Panc1 (cell line): ENCODE measurements around the gene NOTCH2. TPM values are rescaled to one million over a fixed set of nuclear protein-coding genes. Genes with fewer than 3 reads are reported as not detected.

Source experiments
- ATAC-seq: fragments of 200-7000 bp; cut with Tn5 transposase; 2 replicates; pipeline ENCODE4 v1.9.1; 2020; ENCODE audit warnings: mild to moderate bottlenecking, moderate library complexity
- BruUV-seq: library from RNA; stranded (reverse); fragments of 400-500 nt; replicated peaks from 2 replicates; lab custom pipeline; 2021; lab: Mats Ljungman, UMichigan
- CTCF ChIA-PET: fragments of 300-600 bp; sonication (Branson Sonifier 250); formaldehyde crosslinking; loops from one replicate; lab custom pipeline; 2022; ENCODE audit warnings: antibody characterized with exemption; lab: Charles Lee
- POLR2A ChIA-PET: fragments of 300-600 bp; sonication (Branson Sonifier 250); formaldehyde crosslinking; loops from one replicate; lab custom pipeline; 2022; ENCODE audit warnings: antibody characterized with exemption; lab: Charles Lee
- DNase-seq: peaks from one replicate; pipeline ENCODE4 v3.0.0-alpha.2; 2010; ENCODE audit warnings: low read depth, low spot score
- H3K27ac ChIP-seq: 2 replicates; pipeline ENCODE4 v1.5.1; 2011; ENCODE audit warnings: mild to moderate bottlenecking, low read length, inconsistent platforms
- H3K27me3 ChIP-seq: fragments of 200-500 bp; sonication (Bioruptor generic); 2 replicates; pipeline ENCODE4 v1.6.0; 2014; ENCODE audit warnings: low read length, inconsistent platforms; ENCODE audit not compliant: control insufficient read depth, insufficient read depth
- H3K36me3 ChIP-seq: fragments of 200-500 bp; sonication (Bioruptor generic); 2 replicates; pipeline ENCODE4 v1.5.1; 2014; ENCODE audit warnings: inconsistent platforms, mild to moderate bottlenecking, low read length, moderate library complexity; ENCODE audit not compliant: control insufficient read depth, insufficient read depth
- H3K4me1 ChIP-seq: 2 replicates; pipeline ENCODE4 v1.5.1; 2011; ENCODE audit warnings: inconsistent platforms, mild to moderate bottlenecking, low read length, moderate library complexity; ENCODE audit not compliant: control insufficient read depth, insufficient read depth
- H3K4me3 ChIP-seq, 2 experiments: 2 replicates each; pipeline ENCODE4 v1.5.1; 2011 to 2012; ENCODE audit warnings: low read depth in 2 of 2, low read length in 2 of 2, mild to moderate bottlenecking in 2 of 2, inconsistent platforms in 1 of 2, moderate library complexity in 1 of 2
- H3K9me3 ChIP-seq: fragments of 200-500 bp; sonication (Bioruptor generic); 2 replicates; pipeline ENCODE4 v1.5.1; 2014; ENCODE audit warnings: low read depth, mild to moderate bottlenecking, inconsistent platforms, low read length, moderate library complexity; ENCODE audit not compliant: control insufficient read depth, insufficient read depth
- CTCF ChIP-seq: fragments of 450-650 bp; IDR thresholded peaks from 2 replicates; pipeline ENCODE4 v1.5.1; 2017; ENCODE audit warnings: mild to moderate bottlenecking
- POLR2AphosphoS5 ChIP-seq: IDR thresholded peaks from 2 replicates; pipeline ENCODE4 v1.6.1; 2012; ENCODE audit warnings: mild to moderate bottlenecking, low read depth, low read length, moderate library complexity
- REST ChIP-seq, 2 experiments: IDR thresholded peaks; 2 replicates each; pipeline ENCODE4 v1.6.1; 2011 to 2012; ENCODE audit warnings: low read depth in 2 of 2, control low read depth in 1 of 2, low read length in 1 of 2, mild to moderate bottlenecking in 1 of 2, moderate library complexity in 1 of 2; ENCODE audit not compliant: insufficient read depth in 1 of 2
- SIN3A ChIP-seq: IDR thresholded peaks from 2 replicates; pipeline ENCODE4 v1.6.1; 2012; ENCODE audit warnings: low read depth, mild to moderate bottlenecking, low read length, moderate library complexity, borderline replicate concordance; ENCODE audit not compliant: insufficient read depth
- TCF7L2 ChIP-seq: IDR thresholded peaks from 2 replicates; pipeline ENCODE4 v1.6.1; 2011; ENCODE audit warnings: mild to moderate bottlenecking, low read depth, low read length, inconsistent platforms
- in situ Hi-C: cut with HindIII; loops from 2 replicates; pipeline ENCODE4 v1.10.0; 2016; ENCODE audit warnings: low sequenced_read_pairs, low pct_unique_long_range_greater_than_20kb
- intact Hi-C: fragments of 100-400 bp; cut with micrococcal nuclease; formaldehyde crosslinking; loops from one replicate; pipeline ENCODE4 v1.10.0; 2022; ENCODE audit not compliant: unreplicated experiment
- total RNA-seq: library from RNA; stranded (reverse); gene quantifications from one replicate; pipeline ENCODE4 v1.2.1, GENCODE V29; 2021; ENCODE audit not compliant: unreplicated experiment

NOTCH2 gene
- total RNA-seq, 1 experiment from 2014 or later: 191 TPM

- no peak for TF ChIP-seq TCF7L2
- no peak for TF ChIP-seq REST (IDR thresholded peaks at IDR 0.05; ENCODE audit: insufficient read depth in 1 of 2, low read depth in 2 of 2, low read length in 1 of 2)
- no peak for TF ChIP-seq SIN3A
- TF ChIP-seq POLR2AphosphoS5: no peak
- peak; percentile 94 for TF ChIP-seq CTCF
- intact Hi-C loops (no loop called here), in situ Hi-C loops (no loop called here)
- Histone ChIP-seq H3K27ac (no peak overlapping the region), H3K4me1 (no peaks in the 10 kb centered on the region), H3K36me3 (peaks cover 40% of the 10 kb centered on the region), H3K27me3 (no peaks in the 10 kb centered on the region), H3K9me3 (no peaks in the 10 kb centered on the region), H3K4me3 (no peak overlapping the region)
- CTCF ChIA-PET: no interaction called here
- POLR2A ChIA-PET: no interaction called here
- BruUV-seq: no TSS peak
- peak; percentile 90 for ATAC-seq
- peak; percentile 59 for DNase-seq
Measured at GRCh38 chr1:119968068-119968492, 101.4 kb downstream of the NOTCH2 start.

DNA sequence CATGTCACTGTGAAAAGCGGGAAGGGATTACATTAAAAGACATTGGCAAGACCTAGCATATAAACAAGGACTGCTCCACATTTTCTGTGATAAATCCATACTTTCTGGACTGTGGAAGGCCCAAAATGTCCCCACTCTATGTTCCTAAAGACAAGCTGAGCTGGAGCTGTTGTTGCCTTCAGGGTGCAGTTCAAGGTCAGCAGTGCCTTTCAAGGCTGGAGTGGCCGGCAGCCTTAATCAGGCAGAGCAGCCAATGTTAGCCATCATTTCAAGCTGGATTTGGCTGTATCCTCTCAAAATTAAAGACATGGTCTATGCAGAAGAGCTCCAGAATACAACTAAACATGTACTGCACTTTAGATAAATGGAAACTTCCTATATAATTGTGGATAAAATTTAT lies 102.8 kb downstream of the NOTCH2 start:
- in situ Hi-C loops: no loop called here
- no peaks in the 10 kb centered on the region for H3K4me1 ChIP-seq
- no peak overlapping the region for H3K4me3 ChIP-seq
- no peak overlapping the region for H3K27ac ChIP-seq
- ChIA-PET CTCF (interaction anchor here (0.5 kb wide), 1 partner anchor 15 kb away, joined by 3 read pairs; no protein-coding TSS in a partner anchor), POLR2A (no interaction called here)
- DNase-seq (no peak), ATAC-seq (no peak)
- H3K27me3 ChIP-seq: no peaks in the 10 kb centered on the region
- H3K9me3 ChIP-seq: no peaks in the 10 kb centered on the region
- H3K36me3 ChIP-seq: peaks cover 45% of the 10 kb centered on the region
- TF ChIP-seq TCF7L2: no peak
- TF ChIP-seq CTCF: no peak
- TF ChIP-seq REST (IDR thresholded peaks at IDR 0.05; ENCODE audit: insufficient read depth in 1 of 2, low read depth in 2 of 2, low read length in 1 of 2): no peak
- TF ChIP-seq SIN3A: no peak
- no peak for TF ChIP-seq POLR2AphosphoS5
- intact Hi-C loops: no loop called here
- no TSS peak for BruUV-seq
